AG20443 (cell line): ENCODE results near the gene GHDC.
"Not testable (repeated sequence)": the region's sequence is repeated elsewhere in the genome, so short reads cannot be mapped to it uniquely, and the experiment has no call there.

ENCODE experiments used
- DNase-seq: peaks from one replicate; pipeline ENCODE4 v3.0.0; 2012; ENCODE audit warnings: low spot score, mixed read lengths

Gene GHDC, protein sequence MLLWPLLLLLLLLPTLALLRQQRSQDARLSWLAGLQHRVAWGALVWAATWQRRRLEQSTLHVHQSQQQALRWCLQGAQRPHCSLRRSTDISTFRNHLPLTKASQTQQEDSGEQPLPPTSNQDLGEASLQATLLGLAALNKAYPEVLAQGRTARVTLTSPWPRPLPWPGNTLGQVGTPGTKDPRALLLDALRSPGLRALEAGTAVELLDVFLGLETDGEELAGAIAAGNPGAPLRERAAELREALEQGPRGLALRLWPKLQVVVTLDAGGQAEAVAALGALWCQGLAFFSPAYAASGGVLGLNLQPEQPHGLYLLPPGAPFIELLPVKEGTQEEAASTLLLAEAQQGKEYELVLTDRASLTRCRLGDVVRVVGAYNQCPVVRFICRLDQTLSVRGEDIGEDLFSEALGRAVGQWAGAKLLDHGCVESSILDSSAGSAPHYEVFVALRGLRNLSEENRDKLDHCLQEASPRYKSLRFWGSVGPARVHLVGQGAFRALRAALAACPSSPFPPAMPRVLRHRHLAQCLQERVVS

GRCh38 chr17:42193969-42194899 lies at the start of gene GHDC:
GHDC (minus strand) TSS chr17:42194494; CDS start chr17:42193581, 913 bp downstream.
- DNase-seq, result peak; percentile 93

- no peak for DNase-seq
Measured at GRCh38 chr17:42243493-42243982, 49.2 kb upstream of the GHDC start.

- DNase-seq, result no peak
Measured at GRCh38 chr17:42241871-42242270, 47.6 kb upstream of the GHDC start.

- DNase-seq, result not testable (repeated sequence)
Measured at GRCh38 chr17:42240863-42241262, 46.6 kb upstream of the GHDC start.

GRCh38 chr17:42240201-42240600 lies 45.9 kb upstream of the GHDC start:
- no peak for DNase-seq

DNA sequence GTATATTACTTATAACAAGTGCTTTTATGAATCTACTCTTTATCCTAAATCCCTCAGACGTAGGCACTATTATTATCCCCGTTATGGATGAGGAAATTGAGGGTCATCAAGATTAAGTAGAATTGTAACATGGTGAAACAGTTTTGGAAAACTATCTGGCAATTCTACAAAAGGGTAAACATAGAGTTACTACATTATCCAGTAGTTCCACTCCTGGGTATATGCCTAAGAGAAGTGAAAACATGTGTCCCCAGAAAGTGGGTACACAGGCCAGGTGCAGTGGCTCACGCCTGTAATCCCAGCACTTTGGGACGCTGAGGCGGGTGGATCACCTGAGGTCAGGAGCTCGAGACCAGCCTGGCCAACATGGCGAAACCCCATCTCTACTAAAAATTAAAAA lies 45.3 kb upstream of the GHDC start:
- DNase-seq, result not testable (repeated sequence)

DNA sequence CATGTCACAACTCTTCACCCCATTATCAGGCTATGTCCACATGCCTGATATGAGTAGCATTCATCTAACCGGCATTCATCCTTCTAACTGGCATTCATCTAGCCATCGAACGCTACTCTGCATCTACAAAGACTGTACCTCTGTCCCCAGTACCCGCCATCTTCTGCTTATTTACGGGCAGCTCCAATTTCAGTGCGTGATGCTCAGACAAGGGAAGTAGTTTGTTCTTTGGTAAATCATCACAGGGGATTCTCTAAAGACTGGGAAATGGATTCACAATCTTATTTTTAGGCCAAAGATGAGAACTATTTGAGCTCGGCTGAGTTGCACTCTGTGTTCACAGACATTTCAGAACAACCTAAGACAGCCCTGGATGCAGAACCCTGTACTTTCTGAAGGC lies 42.5 kb upstream of the GHDC start:
- DNase-seq, result no peak

GRCh38 chr17:42233994-42234393 lies 39.7 kb upstream of the GHDC start:
- no peak for DNase-seq

DNA sequence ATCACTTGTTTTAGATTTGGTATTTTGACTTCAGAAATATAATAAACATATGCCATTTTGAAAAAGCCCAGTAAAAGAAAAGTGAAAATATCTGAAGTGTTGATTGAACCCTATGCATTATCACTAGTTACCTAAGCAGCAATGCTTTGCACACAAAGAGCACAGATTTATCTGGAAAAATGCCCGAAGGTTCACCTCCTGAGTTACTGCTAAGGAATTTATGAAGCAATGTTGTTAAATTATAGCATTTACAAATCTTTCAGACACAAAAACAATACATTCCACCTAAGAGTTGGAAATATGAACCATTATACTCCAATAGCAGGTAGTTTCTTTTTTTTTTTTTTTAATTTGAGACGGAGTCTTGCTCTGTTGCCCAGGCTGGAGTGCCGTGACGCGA lies 38.9 kb upstream of the GHDC start:
- DNase-seq, result no peak

DNA sequence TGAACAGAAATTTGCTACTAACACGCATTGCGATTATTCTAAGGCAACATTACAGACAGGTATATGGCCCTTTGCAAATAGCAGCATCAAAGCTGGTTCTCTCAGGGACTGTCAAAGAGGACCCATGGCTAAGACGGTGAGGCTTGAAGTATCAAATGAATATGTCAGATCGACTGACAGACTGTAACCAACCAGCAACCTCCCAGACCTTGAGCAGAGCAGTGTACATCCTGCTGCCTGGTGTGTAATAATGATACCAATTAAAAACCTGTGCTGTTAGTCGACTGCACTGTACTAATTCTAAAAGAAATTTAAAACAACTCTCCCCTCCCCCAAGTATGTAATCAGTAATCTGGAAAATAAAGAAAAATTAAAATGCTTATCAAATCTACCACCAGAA lies 35.9 kb upstream of the GHDC start:
- no peak for DNase-seq

DNA sequence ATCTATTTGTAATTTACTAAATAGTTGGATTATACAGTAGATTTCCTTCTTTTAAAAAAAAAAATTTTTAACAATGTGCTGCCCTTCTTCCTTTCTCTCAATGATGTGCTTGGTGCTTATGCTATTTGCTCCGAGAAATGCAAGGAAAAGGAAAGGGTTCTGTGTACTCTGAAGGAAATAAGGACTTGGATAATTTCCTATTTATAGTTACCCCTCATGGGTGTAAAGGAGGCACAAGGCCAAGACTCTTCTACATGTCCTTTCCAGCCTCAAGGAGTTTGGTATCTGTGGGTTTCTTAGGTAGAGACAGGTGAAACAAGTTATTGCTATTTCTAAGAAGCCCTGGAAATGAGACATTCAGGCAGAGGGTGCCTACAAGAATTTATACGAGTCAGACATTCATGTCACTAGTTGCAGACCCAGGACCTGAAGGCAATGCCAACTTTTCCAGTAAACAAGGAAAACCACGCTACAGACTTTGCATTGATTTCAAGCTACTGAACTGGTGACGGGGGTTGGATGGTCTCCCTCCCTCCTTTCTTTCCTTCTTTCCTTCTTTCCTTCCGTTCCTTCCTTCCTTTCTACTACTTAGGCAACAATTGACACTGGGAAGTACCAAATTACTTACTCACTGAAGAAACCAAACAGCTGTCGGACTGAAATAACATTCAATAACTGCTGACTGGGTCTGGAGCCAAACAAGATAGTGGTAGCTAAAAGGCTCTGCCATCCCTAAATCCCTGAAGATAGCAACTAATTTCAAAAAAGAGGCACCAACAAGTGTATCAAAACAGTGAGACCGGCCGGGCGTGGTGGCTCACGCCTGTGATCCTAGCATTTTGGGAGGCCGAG lies 33.8 kb upstream of the GHDC start:
- DNase-seq, result no peak

GRCh38 chr17:42225646-42226045 lies 31.4 kb upstream of the GHDC start:
- DNase-seq, result no peak

GRCh38 chr17:42224651-42225050 lies 30.4 kb upstream of the GHDC start:
- no peak for DNase-seq

DNA sequence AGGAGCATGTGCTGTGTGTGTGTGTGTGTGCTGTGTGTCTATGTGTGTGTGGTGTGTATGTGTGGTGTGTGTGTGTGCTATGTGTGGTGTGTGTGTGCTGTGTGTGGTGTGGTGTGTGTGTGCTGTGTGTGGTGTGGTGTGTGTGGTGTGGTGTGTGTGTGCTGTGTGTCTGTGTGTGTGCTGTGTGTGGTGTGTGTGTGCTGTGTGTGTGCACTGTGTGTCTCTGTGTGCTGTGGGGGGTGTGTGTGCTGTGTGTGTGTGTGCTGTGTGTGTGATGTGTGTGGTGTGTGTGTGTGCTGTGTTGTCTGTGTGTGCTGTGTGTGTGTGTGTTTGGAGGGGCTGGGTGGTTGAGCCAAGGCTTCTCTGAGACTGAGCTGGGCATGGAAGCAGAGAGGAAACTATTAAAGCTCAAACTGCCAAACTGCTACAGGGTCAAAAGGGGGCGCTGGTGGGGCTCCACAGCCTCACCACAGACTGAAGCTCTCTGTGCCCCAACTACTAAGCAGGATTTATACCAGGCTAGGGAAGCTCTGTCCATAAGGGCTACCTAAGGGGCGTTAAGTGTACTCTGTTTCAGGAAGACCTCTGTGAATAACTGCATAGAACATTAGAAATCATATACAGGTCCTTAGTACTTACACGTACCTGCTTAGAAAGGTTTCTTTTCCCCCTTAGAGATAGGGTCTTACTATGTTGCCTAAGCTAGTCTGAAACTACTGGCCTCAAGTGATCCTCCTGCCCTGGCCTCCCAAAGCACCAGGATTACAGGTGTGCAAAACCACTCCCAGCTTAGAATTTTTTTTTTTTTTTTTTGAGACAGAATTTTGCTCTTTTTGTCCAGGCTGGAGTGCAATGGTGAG lies 27.8 kb upstream of the GHDC start:
- DNase-seq, result peak; percentile 69

DNA sequence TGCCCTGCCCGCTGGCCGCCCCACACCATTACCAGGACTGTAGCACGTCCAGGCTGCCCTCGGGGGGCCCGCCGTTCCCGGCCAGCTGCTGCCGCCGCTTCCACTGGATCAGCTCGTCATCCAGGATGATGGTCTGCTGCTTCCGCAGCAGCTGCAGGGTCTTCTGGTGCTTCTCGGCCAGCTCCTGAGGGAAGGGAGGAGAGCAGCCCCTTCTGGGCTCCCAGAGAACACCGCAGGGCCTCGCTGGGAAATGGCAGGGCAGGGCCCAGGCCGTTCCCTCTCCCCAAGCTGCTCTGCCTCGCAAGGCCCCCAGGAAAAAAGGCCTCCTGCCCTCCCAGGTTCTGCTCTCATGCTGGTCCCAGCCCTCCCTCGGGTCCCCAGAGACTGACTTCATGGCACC lies 25.0 kb upstream of the GHDC start:
- DNase-seq, result not testable (repeated sequence)

DNA sequence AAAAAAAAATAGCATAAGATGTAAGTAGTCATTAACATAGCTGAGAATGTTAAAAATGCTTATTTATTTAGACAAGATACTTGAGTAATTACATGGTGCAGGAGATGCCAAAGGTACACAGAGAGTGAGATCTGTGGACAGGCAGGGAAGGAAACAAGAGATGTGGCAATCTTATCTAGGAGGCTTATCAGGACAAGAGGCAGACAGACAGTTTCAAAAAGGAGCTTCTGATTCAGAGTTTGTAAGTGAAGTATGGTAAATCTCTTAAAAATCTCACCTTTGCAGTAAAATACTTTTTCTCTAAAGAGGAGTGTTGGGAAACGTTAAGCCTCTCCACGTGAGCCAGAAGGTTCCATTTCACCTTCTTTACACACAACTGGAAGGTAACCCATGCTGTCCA lies 19.9 kb upstream of the GHDC start:
- DNase-seq, result no peak

GRCh38 chr17:42212382-42212781 lies 18.1 kb upstream of the GHDC start:
- DNase-seq, result no peak

DNA sequence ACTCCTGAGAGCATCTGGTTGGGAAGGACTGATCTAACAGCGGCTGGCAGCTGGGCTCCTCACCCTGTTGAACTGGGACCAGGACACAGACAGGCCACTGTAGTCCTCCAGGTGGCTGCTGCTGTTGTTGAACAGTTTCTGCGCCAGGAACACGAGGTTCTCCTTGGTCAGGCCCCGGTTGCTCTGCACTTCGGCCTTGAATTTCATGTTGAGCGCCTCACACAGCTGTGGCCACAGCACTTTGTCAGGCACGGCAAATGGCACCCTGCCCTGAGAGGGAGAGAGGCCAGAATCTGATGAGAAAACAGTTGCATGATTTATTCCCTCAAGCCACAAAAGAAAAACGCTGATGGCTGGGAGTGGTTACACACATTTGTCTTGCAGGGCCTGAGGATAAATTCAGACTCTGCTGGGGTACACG lies 17.6 kb upstream of the GHDC start:
- peak; percentile 67 for DNase-seq

GRCh38 chr17:42210046-42210445 lies 15.8 kb upstream of the GHDC start:
- no peak for DNase-seq

DNA sequence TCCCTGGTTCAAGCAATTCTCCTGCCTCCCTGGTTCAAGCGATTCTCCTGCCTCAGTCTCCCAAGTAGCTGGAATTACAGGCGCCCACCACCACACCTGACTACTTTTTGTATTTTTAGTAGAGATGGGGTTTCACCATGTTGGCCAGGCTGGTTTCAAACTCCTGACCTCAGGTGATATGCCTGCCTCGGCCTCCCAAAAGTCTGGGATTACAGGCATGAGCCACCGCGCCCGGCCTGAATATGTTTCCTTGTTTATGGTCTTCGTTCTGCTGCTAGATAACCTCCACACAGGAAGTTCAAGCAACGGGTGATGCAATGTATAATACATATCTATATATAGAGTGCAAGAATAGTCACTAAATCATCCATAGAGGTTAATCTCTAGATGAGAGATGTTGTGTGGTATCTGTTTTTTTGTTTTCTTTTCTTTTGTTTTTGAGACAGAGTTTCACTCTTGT lies 11.9 kb upstream of the GHDC start:
- not testable (repeated sequence) for DNase-seq

DNA sequence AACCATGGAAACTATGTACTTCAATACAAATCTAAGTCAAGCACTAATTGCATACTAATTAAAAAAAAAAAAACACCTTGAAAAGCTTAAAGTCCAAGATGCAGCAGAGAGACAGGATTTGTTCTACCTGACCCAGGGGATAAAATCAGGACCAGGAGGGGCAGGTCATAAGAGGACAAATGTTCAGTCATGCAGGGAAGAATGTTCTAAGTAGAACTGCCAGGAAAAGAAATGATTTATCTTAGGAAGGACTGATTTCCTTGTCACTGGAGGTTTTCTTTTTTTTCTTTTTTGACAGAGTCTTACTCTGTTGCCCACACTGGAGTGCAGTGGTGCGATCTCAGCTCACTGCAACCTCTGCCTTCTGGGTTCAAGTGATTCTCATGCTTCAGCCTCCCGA lies 9.1 kb upstream of the GHDC start:
- DNase-seq, result no peak
